GM21786 (cell line): Measurements from ENCODE around the gene TMEM63B.
"Not testable (repeated sequence)": the region's sequence is repeated elsewhere in the genome, so short reads cannot be mapped to it uniquely, and the experiment has no call there.

ENCODE experiments used
- ATAC-seq: cut with Tn5 transposase; IDR thresholded peaks from one replicate; pipeline ENCODE4 v1.9.1; 2021; ENCODE audit not compliant: unreplicated experiment

TMEM63B gene

DNA sequence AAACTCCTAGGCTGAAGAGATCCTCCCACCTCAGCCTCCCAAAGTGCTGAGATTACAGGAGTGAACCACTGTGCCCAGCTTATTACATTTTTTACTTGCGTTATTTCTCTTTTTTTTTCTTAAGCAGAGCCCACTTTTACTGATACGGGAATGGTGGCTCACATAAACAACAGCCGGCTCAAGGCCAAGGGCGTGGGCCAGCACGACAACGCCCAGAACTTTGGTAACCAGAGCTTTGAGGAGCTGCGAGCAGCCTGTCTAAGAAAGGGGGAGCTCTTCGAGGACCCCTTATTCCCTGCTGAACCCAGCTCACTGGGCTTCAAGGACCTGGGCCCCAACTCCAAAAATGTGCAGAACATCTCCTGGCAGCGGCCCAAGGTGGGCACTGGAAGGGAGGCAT lies 41.8 kb downstream of the TMEM63B start:
- ATAC-seq, result no peak

DNA sequence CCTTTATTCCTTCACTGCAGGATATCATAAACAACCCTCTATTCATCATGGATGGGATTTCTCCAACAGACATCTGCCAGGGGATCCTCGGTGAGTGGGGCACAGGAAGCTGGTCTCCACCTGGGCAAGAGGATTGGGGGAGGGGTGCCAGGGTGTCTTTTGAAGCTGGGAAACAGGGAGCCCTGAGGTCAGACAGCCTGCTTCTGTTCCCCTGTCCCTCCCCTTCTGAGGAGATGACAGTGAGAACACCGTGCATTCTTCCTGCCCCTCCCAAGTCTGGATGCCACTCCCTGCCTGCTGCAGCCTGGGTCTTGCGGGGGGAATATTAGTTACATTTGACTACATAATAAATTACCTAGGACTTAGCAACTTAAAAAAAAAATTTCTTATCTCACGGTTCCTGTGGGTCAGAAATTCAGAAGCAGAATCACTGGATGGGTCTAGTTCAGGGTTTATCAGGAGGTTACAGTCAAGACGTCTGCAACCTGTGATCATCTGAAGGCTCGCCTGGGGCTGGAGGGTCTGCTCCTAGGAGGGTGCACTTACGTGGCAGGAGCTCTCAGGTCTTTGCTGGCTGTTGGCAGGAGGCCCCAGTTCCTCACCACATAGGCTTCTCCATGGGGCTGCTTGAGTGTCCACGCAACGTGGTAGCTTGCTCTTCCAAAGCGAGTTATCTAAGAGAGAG lies 42.7 kb downstream of the TMEM63B start:
- ATAC-seq, result no peak

DNA sequence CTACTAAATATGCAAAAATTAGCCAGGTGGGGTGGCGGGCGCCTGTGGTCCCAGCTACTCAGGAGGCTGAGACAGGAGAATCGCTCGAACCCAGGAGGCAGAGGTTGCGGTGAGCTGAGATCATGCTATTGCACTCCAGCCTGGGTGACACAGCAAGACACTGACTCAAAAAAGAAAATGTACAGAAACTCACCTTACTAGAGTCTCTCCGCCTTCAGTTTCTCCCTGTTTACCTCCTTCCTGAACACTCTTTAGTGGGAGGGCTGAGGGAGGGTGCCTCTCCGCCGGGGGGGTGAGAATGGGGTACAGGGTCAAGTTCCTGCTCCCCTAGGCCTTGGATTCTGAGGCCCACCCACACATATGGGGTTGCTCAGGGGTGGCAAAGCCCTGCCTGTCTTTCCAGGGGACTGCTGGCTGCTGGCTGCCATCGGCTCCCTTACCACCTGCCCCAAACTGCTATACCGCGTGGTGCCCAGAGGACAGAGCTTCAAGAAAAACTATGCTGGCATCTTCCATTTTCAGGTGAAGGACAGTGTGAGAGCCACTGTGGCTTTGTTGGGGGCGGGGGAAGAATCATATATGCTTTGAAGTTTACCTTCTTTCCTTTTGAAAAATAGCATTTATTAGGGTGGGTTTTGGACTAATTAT lies 44.7 kb downstream of the TMEM63B start:
- ATAC-seq, result no peak

DNA sequence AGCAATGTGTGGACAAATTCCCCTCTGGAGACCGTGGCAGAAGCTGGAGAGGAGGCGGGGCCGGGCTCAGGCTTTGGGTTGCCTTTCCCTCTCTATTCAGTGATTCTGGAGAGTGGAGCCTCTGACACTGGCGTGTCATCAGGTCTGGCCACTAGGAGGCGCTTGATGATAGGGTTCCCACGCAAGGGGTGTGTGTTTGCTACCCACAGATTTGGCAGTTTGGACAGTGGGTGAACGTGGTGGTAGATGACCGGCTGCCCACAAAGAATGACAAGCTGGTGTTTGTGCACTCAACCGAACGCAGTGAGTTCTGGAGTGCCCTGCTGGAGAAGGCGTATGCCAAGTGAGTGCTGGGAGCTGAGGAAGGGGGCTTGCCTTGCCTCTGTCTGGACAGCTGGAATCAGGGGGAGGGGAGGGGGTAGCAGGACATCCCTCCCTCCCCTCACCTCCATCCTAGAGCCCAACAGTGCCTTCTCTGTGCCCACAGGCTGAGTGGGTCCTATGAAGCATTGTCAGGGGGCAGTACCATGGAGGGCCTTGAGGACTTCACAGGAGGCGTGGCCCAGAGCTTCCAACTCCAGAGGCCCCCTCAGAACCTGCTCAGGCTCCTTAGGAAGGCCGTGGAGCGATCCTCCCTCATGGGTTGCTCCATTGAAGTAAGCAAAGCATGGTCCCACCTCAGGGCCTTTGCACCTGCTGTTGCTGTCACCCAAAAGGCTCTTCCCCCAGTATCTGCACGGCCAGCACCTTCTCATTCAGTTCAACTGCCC lies 45.6 kb downstream of the TMEM63B start:
- ATAC-seq, result peak; percentile 50

DNA sequence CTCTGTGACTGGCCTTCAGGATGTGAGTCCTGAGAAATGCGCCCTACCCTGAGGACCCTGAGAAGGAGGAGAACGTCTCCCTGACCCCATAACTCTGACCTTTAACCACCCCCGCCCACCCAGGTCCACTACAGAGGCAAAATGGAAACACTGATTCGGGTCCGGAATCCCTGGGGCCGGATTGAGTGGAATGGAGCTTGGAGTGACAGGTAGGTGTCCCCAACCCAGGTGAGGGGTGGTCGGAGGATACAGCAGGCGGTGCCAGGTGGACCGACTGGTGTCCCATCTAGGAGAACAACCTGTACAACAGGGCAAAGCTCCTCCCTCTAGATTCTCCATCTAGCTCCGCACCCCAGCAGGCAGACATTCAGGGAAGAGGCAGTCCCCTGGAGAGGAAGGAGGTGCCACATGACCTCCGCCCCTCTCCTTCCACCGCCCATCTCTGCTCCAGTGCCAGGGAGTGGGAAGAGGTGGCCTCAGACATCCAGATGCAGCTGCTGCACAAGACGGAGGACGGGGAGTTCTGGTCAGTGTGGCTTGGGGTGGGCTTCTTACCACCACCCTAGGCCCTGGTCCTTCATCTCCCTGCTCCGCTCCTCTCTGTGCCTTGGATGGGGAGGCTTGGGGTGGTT lies 48.9 kb downstream of the TMEM63B start:
- ATAC-seq, result no peak

DNA sequence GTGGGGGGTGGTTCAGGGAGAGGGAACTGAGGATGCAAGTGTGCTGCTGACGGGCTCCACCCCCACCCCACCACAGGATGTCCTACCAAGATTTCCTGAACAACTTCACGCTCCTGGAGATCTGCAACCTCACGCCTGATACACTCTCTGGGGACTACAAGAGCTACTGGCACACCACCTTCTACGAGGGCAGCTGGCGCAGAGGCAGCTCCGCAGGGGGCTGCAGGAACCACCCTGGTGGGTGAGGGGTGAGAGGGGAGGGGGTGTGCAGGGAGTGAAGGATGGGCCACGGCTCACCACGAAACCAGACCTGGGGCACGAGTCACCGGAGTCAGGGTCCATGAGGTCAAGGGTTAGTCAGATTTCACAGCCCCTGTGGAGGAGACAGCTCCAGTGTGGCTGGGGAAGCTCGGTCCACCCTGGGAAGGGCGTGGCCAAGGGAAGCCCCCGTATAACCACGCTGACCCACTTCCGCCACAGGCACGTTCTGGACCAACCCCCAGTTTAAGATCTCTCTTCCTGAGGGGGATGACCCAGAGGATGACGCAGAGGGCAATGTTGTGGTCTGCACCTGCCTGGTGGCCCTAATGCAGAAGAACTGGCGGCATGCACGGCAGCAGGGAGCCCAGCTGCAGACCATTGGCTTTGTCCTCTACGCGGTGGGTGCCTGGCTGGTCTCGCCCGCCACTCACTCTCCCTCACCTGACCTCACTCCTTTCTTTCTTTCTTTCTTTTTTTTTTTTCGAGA lies 49.6 kb downstream of the TMEM63B start:
- peak; percentile 65 for ATAC-seq

DNA sequence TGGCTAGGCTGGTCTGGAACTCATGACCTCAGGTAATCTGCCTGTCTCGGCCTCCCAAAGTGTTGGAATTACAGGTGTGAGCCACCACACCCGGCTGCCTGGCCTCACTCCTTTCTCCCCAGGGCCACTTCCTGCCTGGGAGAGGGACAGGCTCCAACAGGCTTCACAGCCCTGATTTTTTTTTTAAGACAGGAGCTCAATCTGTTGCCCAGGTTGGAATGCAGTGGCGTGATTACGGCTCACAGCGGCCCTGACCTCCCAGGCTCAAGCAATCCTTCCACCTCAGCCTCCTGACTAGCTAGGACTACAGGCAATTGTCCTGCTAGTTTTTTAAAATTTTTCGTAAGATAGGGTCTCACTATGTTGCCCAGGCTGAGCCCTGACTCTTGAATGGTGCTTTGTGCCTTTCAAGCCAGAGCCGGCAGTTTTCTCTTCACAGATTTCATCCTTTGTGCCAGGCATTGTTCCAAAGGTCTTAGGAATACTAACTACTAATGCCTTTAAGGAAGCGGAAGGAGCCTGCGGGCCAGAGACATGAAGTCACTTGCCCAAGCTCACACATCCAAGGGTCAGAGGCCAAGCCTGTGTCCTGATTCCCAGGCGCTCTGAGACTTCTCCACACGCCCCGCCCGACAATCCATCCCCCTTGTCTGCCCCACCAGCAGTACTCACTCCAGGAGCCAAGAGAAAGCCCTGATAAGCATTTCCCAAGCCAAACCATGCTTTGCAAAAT lies 50.5 kb downstream of the TMEM63B start:
- ATAC-seq, result no peak

DNA sequence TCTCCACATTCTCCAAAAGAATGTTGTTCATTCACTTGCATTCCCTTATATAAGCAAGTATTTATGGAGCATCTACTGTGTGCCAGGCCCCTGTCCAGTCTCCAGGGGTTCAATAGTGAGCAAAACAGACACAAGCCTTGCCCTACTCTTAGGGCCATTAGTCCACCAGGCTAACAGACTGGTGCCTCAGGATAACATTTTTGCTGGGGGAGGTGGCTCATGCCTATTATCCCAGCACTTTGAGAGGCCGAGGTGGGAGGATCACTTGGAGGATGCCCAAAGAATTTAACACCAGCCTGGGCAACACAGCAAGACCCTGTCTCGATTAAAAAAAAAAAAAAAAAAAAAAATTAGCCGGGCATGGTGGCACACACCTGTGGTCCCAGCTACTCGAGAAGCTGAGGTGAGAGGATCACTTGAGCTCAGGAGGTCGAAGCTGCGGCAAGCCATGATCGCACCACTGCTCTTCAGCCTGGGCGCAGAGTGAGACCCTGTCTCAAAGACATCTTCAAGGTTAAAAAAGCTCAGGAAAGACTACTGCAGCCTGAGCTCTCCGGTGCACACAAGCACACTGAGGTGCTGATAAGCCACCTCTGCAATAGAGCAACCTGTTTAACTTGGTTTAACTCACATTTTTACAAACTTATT lies 51.2 kb downstream of the TMEM63B start:
- no peak for ATAC-seq

DNA sequence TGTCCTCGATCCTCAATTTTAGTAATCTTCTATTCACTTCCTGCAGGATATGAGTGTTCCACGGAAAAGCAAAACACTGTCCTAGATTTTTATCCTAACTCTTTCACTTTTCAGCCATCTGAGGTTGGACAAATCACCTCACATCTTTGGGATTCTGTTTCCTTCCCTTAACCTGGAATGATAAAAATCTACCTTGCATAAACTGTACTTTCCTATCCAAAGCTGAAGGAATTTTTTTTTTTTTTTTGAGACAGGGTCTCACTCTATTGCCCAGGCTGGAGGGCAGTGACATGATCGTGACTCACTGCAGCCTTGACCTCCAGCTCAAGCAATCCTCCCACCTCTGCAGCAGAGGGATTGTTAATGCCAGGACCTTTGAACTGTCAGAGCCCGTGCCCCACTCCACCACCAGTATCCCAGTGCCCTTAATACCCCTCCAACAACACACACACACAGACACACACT lies 51.8 kb downstream of the TMEM63B start:
- no peak for ATAC-seq

DNA sequence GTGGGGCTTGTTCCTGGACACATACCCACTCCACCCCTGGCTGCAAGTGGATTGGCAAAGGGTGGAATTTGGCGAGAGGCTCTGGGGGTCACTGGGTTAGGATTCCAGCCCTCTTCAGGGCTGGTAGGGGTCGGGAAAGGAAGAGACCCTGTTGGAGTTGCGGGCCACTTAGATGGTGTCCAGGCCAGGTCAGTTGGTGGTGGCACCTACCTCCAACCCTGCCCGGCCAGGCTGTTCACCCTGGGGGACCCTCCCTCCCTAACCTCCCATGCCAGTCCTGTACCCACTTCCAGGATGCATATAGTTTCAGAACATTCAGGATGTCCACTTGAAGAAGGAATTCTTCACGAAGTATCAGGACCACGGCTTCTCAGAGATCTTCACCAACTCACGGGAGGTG lies 52.3 kb downstream of the TMEM63B start:
- no peak for ATAC-seq

DNA sequence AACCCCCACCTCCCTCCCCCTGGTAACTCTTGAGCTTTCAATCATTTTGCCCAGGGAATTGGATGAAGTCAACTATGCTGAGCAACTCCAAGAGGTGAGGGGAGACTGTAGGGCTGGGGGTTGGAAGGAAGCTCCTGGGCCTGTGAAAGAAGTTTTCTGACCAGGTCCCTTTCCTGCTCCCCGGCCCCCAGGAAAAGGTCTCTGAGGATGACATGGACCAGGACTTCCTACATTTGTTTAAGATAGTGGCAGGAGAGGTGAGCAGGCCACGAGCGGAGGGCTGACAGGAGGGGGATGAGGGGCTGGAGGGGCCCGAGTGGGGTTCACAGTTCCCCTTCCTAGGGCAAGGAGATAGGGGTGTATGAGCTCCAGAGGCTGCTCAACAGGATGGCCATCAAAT lies 53.1 kb downstream of the TMEM63B start:
- ATAC-seq, result no peak

DNA sequence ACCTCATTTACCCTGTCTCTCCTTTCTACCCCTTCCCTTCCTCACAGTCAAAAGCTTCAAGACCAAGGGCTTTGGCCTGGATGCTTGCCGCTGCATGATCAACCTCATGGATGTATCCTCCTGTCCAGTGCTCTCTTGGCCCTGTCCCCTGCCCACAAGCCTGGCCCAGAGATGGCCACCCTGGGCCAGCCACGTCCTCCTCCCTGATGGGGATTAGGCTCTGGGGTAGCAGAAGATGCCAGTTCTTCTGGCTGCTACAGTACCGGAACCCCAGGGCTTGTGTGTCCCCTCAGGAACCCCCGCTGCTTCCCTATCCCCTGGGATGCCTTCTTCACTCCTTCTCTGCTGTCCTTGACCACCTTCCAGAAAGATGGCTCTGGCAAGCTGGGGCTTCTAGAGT lies 53.5 kb downstream of the TMEM63B start:
- no peak for ATAC-seq

DNA sequence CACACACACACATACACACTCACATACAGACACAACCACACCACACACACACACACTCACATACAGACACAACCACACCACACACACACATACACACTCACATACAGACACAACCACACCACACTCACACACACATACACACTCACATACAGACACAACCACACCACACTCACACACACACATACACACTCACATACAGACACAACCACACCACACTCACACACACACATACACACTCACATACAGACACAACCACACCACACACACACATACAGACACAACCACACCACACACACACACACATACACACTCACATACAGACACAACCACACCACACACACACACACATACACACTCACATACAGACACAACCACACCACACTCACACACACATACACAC lies 54.4 kb downstream of the TMEM63B start:
- ATAC-seq, result not testable (repeated sequence)

DNA sequence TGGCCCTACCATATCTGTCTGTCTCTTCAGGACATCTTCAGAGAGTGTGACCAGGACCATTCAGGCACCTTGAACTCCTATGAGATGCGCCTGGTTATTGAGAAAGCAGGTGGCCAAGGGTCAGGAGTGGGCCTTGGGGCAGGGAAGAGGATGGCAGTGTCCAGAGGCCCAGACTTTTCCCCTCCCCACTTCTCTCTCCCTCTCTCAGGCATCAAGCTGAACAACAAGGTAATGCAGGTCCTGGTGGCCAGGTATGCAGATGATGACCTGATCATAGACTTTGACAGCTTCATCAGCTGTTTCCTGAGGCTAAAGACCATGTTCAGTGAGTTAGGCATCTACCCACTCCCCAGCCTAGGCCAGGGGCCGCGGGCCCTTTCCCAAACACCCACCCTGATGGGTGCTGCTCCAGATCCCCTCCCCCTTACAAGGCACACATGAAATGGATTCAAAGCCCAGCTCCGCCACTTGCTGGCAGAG lies 55.6 kb downstream of the TMEM63B start:
- no peak for ATAC-seq

DNA sequence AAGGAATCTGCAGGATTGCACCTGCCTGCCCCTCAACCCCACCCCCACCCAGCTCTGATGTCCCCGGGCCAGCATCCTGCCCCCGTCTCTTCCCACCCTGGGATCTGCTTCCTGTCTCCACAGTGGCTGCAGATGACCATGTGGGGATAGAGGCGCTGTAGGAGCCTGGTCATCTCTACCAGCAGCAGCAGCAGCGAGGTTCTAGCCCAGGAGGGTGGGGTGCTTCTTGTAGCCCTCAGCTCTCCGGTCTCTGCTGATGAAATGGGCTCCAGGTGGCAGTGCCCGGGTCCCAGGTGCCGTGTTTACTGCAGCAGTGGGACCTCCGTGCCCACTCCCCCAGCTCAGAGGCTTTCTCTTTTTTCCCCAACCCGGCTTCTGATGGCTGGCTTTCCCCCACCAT lies 56.4 kb downstream of the TMEM63B start:
- ATAC-seq, result no peak

DNA sequence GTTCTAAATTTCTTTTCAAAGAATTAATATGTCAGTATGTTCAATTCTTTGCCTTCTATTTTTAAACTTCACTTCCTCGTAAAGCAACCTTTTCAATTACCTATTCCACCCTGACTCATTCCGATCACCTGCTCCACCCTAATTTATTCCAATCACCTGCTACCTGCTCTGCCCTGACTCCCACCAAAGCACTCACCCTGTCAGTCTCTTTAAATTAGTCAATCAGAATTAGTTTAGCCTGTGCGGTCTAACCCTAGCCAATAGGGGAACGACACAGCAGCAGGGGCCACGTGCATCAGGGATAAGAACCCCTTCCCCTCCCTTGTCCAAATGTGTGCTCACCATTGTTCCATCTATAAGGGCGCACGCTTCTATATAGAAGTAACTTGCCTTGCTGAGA lies 58.0 kb downstream of the TMEM63B start:
- not testable (repeated sequence) for ATAC-seq

DNA sequence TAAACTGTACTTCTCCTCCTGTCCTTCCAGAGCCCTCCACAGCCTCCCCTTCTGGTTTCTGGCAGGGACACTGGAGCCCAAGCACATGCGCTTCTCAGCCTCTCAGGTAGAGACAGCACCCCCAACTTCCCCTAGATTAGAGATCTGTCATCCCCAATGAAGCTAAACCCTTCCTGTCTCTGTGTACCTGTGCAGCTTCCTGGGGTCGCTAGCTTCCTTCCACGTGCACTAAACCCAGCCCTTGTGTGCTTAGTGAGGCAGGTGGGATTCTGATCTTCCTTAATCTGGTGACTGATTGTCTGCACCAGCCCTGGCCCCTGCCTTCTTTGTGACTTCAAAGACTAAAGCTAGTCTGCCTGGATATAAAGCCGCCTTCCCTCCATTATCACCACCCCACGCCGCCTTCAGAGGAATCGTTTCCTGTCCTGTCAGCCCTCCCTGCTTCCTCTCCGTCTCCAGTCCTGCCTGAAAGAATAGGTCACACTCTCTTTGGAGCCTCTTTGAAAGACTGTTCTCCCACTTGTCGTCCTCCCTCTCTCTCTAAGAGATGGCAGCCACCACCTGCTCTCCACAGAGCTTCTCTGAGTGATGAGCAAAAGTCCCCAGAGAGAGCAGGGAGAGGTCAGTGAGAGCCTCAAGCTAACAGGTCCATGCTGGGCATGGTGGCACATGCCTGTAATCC lies 58.7 kb downstream of the TMEM63B start:
- ATAC-seq, result no peak

DNA sequence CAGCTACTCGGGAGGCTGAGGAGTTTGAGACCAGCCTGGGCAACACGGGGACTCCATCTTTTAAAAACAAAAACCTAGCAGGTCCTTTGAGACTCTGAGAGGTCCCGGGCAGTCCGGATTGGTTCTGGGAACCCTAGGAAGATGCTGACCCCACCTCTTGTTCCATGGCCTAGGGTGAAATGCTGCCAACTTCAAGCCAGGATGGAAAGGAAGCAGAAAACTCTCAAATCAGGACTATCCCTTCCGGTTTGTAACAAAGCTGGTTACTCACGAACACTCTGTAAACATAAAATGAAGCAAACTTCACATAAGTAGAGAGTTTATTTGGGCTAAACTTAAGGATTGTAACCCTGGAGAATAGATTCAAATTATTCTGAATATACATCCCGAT lies 59.3 kb downstream of the TMEM63B start:
- no peak for ATAC-seq

DNA sequence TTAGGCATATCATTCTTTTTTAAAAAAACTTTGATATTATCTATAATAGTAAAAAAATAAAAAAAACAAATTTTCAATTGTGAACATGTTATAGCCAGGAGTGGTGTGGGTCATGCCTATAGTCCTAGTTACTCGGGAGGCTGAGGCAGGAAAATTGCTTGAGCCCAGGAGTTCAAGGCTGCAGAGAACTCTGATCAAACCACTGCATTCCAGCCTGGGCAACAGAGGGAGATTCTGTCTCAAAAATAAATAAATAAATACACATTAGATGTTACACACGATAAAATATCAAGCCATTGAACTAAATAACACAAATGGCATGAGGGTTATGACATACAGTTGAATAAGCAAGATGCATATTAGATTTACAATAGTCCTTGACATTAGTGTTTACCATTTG lies 61.5 kb downstream of the TMEM63B start:
- no peak for ATAC-seq
